ENCODE data around the gene PEAK3.

The PEAK3 gene

GRCh38 chr19:2235381-2236063 is 46.5 kb downstream of the PEAK3 start:
- no peaks in the 10 kb centered on the region for H3K27me3 ChIP-seq (ENCODE audit: control insufficient read depth, insufficient read depth, low read length)

GRCh38 chr19:2234996-2235380 is 47.0 kb downstream of the PEAK3 start:
- Histone ChIP-seq H3K27ac (ENCODE audit: low read length) (peak overlapping the region; percentile 24), H3K27me3 (ENCODE audit: control insufficient read depth, insufficient read depth, low read length) (no peaks in the 10 kb centered on the region), H3K9ac (ENCODE audit: low read length) (peak overlapping the region; percentile 91), H3K36me3 (ENCODE audit: control insufficient read depth, low read depth, low read length) (peaks cover 20% of the 10 kb centered on the region), H3K4me1 (ENCODE audit: control insufficient read depth, low read depth, low read length) (peaks cover 23% of the 10 kb centered on the region), H3K4me3 (ENCODE audit: low read length) (peak overlapping the region; percentile 90), H3K9me3 (ENCODE audit: control insufficient read depth, low read depth, low read length) (no peaks in the 10 kb centered on the region)

More at GRCh38 chr19:2235381-2236063, 46.5 kb downstream of the PEAK3 start:
- Histone ChIP-seq H3K36me3 (ENCODE audit: control insufficient read depth, low read depth, low read length) (peaks cover 16% of the 10 kb centered on the region), H3K27ac (ENCODE audit: low read length) (peak overlapping the region; percentile 24), H3K4me1 (ENCODE audit: control insufficient read depth, low read depth, low read length) (peaks cover 23% of the 10 kb centered on the region), H3K9me3 (ENCODE audit: control insufficient read depth, low read depth, low read length) (no peaks in the 10 kb centered on the region), H3K4me3 (ENCODE audit: low read length) (peak overlapping the region; percentile 90), H3K9ac (ENCODE audit: low read length) (peak overlapping the region; percentile 91)

GRCh38 chr19:2233601-2234280 is 48.2 kb downstream of the PEAK3 start:
- Histone ChIP-seq H3K36me3 (ENCODE audit: control insufficient read depth, low read depth, low read length) (peaks cover 24% of the 10 kb centered on the region), H3K9ac (ENCODE audit: low read length) (no peak overlapping the region), H3K27ac (ENCODE audit: low read length) (no peak overlapping the region), H3K9me3 (ENCODE audit: control insufficient read depth, low read depth, low read length) (no peaks in the 10 kb centered on the region), H3K4me1 (ENCODE audit: control insufficient read depth, low read depth, low read length) (peaks cover 15% of the 10 kb centered on the region), H3K27me3 (ENCODE audit: control insufficient read depth, insufficient read depth, low read length) (no peaks in the 10 kb centered on the region), H3K4me3 (ENCODE audit: low read length) (no peak overlapping the region)

GRCh38 chr19:2232286-2233151 is 49.5 kb downstream of the PEAK3 start:
- peaks cover 28% of the 10 kb centered on the region for H3K36me3 ChIP-seq (ENCODE audit: control insufficient read depth, low read depth, low read length)
- peaks cover 2% of the 10 kb centered on the region for H3K4me1 ChIP-seq (ENCODE audit: control insufficient read depth, low read depth, low read length)
- H3K27me3 ChIP-seq (ENCODE audit: control insufficient read depth, insufficient read depth, low read length): no peaks in the 10 kb centered on the region
- no peak overlapping the region for H3K9ac ChIP-seq (ENCODE audit: low read length)
- no peak overlapping the region for H3K4me3 ChIP-seq (ENCODE audit: low read length)
- no peak overlapping the region for H3K27ac ChIP-seq (ENCODE audit: low read length)
- H3K9me3 ChIP-seq (ENCODE audit: control insufficient read depth, low read depth, low read length): no peaks in the 10 kb centered on the region

GRCh38 chr19:2231621-2232221 is 50.3 kb downstream of the PEAK3 start:
- H3K4me3 ChIP-seq (ENCODE audit: low read length): no peak overlapping the region
- H3K9ac ChIP-seq (ENCODE audit: low read length): no peak overlapping the region
- no peaks in the 10 kb centered on the region for H3K27me3 ChIP-seq (ENCODE audit: control insufficient read depth, insufficient read depth, low read length)
- peaks cover 28% of the 10 kb centered on the region for H3K36me3 ChIP-seq (ENCODE audit: control insufficient read depth, low read depth, low read length)
- H3K4me1 ChIP-seq (ENCODE audit: control insufficient read depth, low read depth, low read length): no peaks in the 10 kb centered on the region
- no peak overlapping the region for H3K27ac ChIP-seq (ENCODE audit: low read length)
- no peaks in the 10 kb centered on the region for H3K9me3 ChIP-seq (ENCODE audit: control insufficient read depth, low read depth, low read length)

GRCh38 chr19:2230807-2231533 is 51.0 kb downstream of the PEAK3 start:
- peaks cover 30% of the 10 kb centered on the region for H3K36me3 ChIP-seq (ENCODE audit: control insufficient read depth, low read depth, low read length)
- no peak overlapping the region for H3K27ac ChIP-seq (ENCODE audit: low read length)
- H3K9me3 ChIP-seq (ENCODE audit: control insufficient read depth, low read depth, low read length): no peaks in the 10 kb centered on the region
- no peak overlapping the region for H3K9ac ChIP-seq (ENCODE audit: low read length)
- no peaks in the 10 kb centered on the region for H3K27me3 ChIP-seq (ENCODE audit: control insufficient read depth, insufficient read depth, low read length)
- H3K4me3 ChIP-seq (ENCODE audit: low read length): no peak overlapping the region
- H3K4me1 ChIP-seq (ENCODE audit: control insufficient read depth, low read depth, low read length): no peaks in the 10 kb centered on the region

- H3K4me1 ChIP-seq (ENCODE audit: control insufficient read depth, low read depth, low read length): no peaks in the 10 kb centered on the region
- no peak overlapping the region for H3K4me3 ChIP-seq (ENCODE audit: low read length)
- no peaks in the 10 kb centered on the region for H3K27me3 ChIP-seq (ENCODE audit: control insufficient read depth, insufficient read depth, low read length)
- no peaks in the 10 kb centered on the region for H3K9me3 ChIP-seq (ENCODE audit: control insufficient read depth, low read depth, low read length)
- H3K27ac ChIP-seq (ENCODE audit: low read length): no peak overlapping the region
- H3K9ac ChIP-seq (ENCODE audit: low read length): no peak overlapping the region
- H3K36me3 ChIP-seq (ENCODE audit: control insufficient read depth, low read depth, low read length): peaks cover 34% of the 10 kb centered on the region
Measured at GRCh38 chr19:2230033-2230531, 51.9 kb downstream of the PEAK3 start.

- no peak overlapping the region for H3K27ac ChIP-seq (ENCODE audit: low read length)
- no peaks in the 10 kb centered on the region for H3K27me3 ChIP-seq (ENCODE audit: control insufficient read depth, insufficient read depth, low read length)
- H3K9me3 ChIP-seq (ENCODE audit: control insufficient read depth, low read depth, low read length): no peaks in the 10 kb centered on the region
- peaks cover 34% of the 10 kb centered on the region for H3K36me3 ChIP-seq (ENCODE audit: control insufficient read depth, low read depth, low read length)
- no peak overlapping the region for H3K4me3 ChIP-seq (ENCODE audit: low read length)
- H3K9ac ChIP-seq (ENCODE audit: low read length): no peak overlapping the region
- no peaks in the 10 kb centered on the region for H3K4me1 ChIP-seq (ENCODE audit: control insufficient read depth, low read depth, low read length)
Measured at GRCh38 chr19:2229103-2230032, 52.6 kb downstream of the PEAK3 start.

- Histone ChIP-seq H3K36me3 (ENCODE audit: control insufficient read depth, low read depth, low read length) (peaks cover 28% of the 10 kb centered on the region), H3K4me3 (ENCODE audit: low read length) (no peak overlapping the region)
Measured at GRCh38 chr19:2228157-2229030, 53.6 kb downstream of the PEAK3 start.

More at GRCh38 chr19:2228157-2229030, 53.6 kb downstream of the PEAK3 start:
- no peaks in the 10 kb centered on the region for H3K27me3 ChIP-seq (ENCODE audit: control insufficient read depth, insufficient read depth, low read length)
- H3K9me3 ChIP-seq (ENCODE audit: control insufficient read depth, low read depth, low read length): no peaks in the 10 kb centered on the region
- H3K9ac ChIP-seq (ENCODE audit: low read length): no peak overlapping the region
- no peaks in the 10 kb centered on the region for H3K4me1 ChIP-seq (ENCODE audit: control insufficient read depth, low read depth, low read length)
- no peak overlapping the region for H3K27ac ChIP-seq (ENCODE audit: low read length)

Measured in iPS-18a (cell line).